COLO668 (cell line): ENCODE results near the gene PPEF1.
"Not testable (repeated sequence)": the region's sequence is repeated elsewhere in the genome, so short reads cannot be mapped to it uniquely, and the experiment has no call there.

Experiments
- DNase-seq: peaks from one replicate; lab custom pipeline; 2025; ENCODE audit not compliant: unreplicated experiment; lab: John Stamatoyannopoulos, UW

PPEF1 gene

GRCh38 chrX:18702362-18703195 lies 4.9 kb upstream of the PPEF1 start:
- no peak for DNase-seq

GRCh38 chrX:18709833-18710232 lies 2.4 kb downstream of the PPEF1 start:
- no peak for DNase-seq

DNA sequence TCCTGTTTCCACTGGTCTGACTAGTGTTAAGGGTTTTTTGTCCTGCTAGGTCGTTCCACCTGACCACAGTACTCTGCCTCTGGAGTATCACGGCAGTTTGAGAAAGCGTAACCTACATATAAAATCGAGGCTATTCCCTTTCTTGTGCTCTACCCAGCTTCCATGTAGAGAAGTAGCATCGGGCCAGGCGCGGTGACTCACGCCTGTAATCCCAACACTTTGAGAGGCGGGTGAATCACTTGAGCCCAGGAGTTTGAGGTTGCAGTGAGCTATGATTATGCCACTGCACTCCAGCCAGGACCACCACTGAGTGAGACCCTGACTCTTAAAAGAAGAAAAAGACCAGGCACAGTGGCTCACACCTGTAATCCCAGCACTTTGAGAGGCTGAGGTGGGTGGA lies 7.5 kb downstream of the PPEF1 start:
- DNase-seq: no peak

- DNase-seq: no peak
Measured at GRCh38 chrX:18719852-18720251, 12.4 kb downstream of the PPEF1 start.

GRCh38 chrX:18721683-18722499 lies 14.4 kb downstream of the PPEF1 start:
- no peak for DNase-seq

- DNase-seq: no peak
Measured at GRCh38 chrX:18722500-18723071, 15.1 kb downstream of the PPEF1 start.

GRCh38 chrX:18725310-18725943 lies 18.0 kb downstream of the PPEF1 start:
- DNase-seq: no peak

DNA sequence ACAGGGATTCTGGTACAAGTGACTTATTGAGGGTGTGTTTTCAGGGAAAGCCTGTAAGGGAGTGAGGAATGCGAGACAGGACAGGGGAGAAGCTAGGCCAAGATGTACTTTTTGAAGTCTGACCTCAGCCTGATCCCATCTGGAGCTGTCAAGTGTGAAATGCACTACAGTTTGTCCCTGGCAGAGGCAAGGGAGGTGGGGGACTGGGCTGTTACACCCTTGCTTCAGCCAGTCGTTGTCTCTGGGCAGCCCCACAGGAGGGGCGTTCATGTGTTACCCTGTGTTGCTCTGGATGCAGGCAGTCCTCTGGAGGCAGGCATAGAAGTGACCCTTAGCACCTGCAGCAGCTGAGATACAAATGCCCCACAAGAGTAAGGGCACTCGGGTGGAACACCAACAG lies 25.8 kb downstream of the PPEF1 start:
- DNase-seq: no peak

GRCh38 chrX:18739609-18740008 lies 32.2 kb downstream of the PPEF1 start:
- not testable (repeated sequence) for DNase-seq

GRCh38 chrX:18748499-18748898 lies 41.1 kb downstream of the PPEF1 start:
- DNase-seq: no peak

GRCh38 chrX:18753631-18754030 lies 46.2 kb downstream of the PPEF1 start:
- no peak for DNase-seq

DNA sequence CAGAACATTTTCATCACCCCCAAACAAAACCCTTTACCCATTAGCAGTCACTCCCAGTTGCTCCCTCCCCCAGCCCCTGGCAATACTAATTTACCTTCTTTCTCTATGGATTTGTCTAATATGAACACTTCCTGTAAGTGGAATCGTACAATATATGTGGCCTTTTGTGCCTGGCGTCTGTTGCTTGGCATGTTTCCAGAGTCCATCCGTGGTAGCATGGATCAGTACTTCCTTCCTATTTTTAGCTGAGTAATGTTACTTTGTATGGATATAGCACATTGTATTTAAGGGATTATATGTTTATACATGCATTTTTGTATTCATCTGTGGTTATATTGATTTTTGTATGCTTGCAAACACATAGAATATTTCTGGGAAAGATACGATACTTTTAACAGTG lies 48.2 kb downstream of the PPEF1 start:
- no peak for DNase-seq

GRCh38 chrX:18757956-18758932 lies 50.8 kb downstream of the PPEF1 start:
- no peak for DNase-seq

DNA sequence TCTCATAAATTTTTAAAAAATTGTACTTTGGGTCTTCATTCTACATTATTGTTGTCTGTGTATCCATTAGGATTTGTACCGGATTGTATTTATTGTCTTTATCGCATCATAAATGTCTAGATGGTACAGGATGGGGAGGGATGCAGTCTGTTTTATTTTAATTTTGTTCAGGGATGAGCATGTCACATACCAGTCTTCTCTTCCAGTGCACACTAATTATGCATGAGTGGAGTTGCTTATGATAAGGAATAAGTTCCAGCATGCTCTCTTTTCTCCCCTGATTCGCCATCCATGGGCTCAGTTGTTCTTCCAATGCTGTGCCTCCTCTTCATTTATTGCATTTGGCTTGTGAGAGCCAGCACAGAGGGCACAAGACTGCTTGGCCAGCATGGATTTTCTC lies 54.3 kb downstream of the PPEF1 start:
- no peak for DNase-seq

- not testable (repeated sequence) for DNase-seq
Measured at GRCh38 chrX:18763106-18763505, 55.7 kb downstream of the PPEF1 start.

DNA sequence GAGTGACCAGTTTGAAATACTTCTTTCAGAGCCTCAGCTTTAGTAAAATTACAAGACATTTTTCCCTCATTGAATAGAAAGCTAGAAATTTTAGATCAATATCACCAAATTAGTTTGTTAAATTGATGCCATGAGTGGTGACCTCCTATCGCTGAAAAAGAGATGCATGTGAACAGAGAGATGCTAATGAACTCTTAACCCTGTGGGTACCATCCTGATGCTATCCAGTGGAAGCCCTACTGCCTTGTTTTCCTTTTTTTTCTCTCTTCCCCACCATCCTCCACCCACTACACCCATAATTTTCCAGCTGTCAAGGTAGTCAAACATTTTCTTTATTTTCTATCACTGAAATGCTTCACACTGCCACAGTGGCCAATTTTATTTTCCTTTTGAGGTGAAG lies 61.9 kb downstream of the PPEF1 start:
- no peak for DNase-seq

GRCh38 chrX:18769812-18770573 lies 62.5 kb downstream of the PPEF1 start:
- no peak for DNase-seq

- DNase-seq: no peak
Measured at GRCh38 chrX:18789916-18790315, 82.5 kb downstream of the PPEF1 start.

DNA sequence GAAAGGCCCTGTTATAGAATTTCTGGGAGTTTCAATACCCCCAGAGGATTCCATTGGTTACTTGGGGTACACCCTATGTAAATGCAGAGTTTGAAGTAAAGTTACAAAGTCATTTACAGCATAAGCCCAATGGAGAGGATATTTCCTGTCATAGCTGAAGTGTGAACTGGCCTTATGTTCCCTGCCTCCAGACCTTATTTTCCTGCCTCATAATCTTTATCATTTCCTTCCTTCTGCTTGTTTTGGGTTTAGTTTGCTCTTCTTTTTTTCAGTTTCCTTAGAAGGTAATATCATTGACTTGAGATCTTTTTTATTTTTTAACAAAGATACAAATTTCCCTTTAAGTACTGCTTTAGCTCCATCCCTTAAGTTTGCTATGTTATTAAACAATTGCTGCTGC lies 85.4 kb downstream of the PPEF1 start:
- DNase-seq: no peak
